AG04449 (cell line): ENCODE data around the gene CHST14.

ENCODE experiments used
- CTCF ChIA-PET: fragments of 350-600 bp; formaldehyde crosslinking; extraction: SDS; loops from one replicate; lab custom pipeline; 2021; ENCODE audit warnings: antibody characterized with exemption; lab: Yijun Ruan, JAX
- POLR2A ChIA-PET: fragments of 400-600, 350-600 bp; formaldehyde crosslinking; extraction: SDS; loops from one replicate; lab custom pipeline; 2020; ENCODE audit warnings: antibody characterized with exemption, inconsistent platforms; lab: Yijun Ruan, JAX
- DNase-seq: peaks from one replicate; pipeline ENCODE4 v3.0.0-alpha.2; 2010; ENCODE audit warnings: low read depth, low spot score
- H3K4me3 ChIP-seq: 2 replicates; pipeline ENCODE4 v1.5.1; 2011; ENCODE audit warnings: low read depth, mild to moderate bottlenecking, control low read depth, low read length
- TF ChIP-seq, protein P1 (sequence below): IDR thresholded peaks from one replicate; pipeline ENCODE4 v1.5.1; 2011; ENCODE audit warnings: mild to moderate bottlenecking, moderate library complexity, low read length, control low read depth, inconsistent platforms; ENCODE audit not compliant: insufficient read depth; ENCODE audit errors: missing control alignments

CHST14 gene

DNA sequence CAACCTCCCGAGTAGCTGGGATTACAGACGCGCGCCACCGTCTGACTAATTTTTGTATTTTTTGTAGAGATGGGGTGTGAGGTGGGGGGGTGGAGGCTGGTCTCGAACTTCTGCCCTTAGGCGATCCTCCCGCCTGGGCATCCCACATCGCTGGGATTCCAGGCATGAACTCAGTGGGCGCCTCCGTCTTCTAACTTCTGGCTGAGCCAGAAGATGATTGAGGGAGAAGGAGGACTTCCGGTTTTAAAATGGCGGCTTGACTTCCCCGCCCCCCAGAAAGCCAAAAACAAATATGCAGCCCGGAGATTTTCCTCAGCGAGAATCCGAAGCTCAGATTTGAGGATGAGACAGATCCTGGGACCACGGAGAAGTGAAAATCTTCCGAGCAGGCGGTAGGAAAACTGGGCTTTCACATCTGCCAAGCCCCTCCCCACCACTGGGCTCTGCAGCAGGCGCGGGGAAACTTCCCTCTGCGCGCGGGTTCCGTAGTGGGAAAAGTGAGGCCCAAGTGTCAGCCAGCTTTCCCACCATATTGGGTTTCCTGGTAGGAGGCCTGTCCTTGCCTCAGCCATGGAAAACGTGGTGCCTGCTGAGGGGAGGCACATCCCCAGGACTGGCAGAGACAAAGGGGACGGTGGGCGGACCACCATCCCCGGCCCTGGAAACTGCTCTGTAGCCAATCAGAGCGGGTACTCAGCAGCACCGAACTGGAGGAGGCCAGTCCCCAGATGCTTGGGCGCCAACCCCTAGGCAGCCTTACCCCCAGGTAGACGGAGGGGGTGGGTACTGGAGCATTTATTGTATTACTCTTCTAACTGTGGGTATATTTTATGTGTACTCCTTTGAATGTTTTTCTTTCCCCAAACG lies 17.3 kb downstream of the CHST14 start:
- CTCF ChIA-PET: interaction anchor here (1.1 kb wide), 1 partner anchor 19 kb away, joined by 4 read pairs; no protein-coding TSS in a partner anchor
- TF ChIP-seq, protein P1, sequence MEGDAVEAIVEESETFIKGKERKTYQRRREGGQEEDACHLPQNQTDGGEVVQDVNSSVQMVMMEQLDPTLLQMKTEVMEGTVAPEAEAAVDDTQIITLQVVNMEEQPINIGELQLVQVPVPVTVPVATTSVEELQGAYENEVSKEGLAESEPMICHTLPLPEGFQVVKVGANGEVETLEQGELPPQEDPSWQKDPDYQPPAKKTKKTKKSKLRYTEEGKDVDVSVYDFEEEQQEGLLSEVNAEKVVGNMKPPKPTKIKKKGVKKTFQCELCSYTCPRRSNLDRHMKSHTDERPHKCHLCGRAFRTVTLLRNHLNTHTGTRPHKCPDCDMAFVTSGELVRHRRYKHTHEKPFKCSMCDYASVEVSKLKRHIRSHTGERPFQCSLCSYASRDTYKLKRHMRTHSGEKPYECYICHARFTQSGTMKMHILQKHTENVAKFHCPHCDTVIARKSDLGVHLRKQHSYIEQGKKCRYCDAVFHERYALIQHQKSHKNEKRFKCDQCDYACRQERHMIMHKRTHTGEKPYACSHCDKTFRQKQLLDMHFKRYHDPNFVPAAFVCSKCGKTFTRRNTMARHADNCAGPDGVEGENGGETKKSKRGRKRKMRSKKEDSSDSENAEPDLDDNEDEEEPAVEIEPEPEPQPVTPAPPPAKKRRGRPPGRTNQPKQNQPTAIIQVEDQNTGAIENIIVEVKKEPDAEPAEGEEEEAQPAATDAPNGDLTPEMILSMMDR: no peak
- no peak for DNase-seq
- POLR2A ChIA-PET: no interaction called here
- no peak overlapping the region for H3K4me3 ChIP-seq

DNA sequence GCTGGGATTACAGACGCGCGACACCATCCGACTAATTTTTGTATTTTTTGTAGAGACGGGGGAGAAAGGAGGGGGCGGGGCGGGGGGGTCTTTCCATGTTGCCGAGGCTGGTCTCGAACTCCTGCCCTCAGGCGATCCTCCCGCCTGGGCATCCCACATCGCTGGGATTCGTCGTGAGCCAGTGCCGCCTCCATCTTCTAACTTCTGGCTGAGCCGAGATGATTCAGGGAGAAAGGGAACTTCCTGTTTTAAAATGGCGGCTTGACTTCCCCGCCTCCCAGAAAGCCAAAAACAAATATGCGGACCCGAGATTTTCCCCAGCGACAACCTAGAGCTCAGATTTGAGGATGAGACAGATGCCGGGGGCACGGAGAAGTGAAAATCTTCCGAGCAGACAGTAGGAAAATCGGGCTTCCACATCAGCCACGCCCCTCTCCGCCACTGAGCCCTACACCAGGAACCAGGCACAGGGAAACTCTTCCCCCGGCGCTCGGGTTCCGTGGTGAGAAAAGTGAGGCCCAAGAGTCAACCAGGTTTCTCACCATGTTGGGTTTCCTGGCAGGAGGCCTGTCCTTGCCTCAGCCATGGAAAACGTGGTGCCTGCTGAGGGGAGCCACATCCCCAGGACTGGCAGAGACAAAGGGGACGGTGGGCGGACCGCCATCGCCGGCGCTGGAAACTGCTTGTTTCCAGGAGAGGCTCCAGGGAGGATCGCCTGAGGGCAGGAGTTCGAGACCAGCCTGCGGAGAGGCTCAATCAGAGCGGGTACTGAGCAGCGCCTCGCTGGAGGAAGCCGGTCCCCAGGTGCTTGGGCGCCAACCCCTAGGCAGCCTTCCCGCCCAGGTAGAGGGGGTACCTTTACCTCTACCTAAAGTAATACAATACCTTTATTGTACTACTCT lies 18.7 kb downstream of the CHST14 start:
- POLR2A ChIA-PET: no interaction called here
- DNase-seq: no peak
- TF ChIP-seq, protein P1: no peak
- CTCF ChIA-PET: no interaction called here
- H3K4me3 ChIP-seq: no peak overlapping the region

GRCh38 chr15:40493089-40493840 lies 22.5 kb downstream of the CHST14 start:
- DNase-seq: no peak
- TF ChIP-seq, protein P1: no peak
- ChIA-PET POLR2A (no interaction called here), CTCF (no interaction called here)
- no peak overlapping the region for H3K4me3 ChIP-seq

- ChIA-PET CTCF (interaction anchor here (0.9 to 3.1 kb wide), 2 partner anchors 11 kb away, joined by 3 to 14 read pairs; no protein-coding TSS in a partner anchor), POLR2A (no interaction called here)
- no peak overlapping the region for H3K4me3 ChIP-seq
- TF ChIP-seq, protein P1: no peak
- DNase-seq: no peak
Observed at GRCh38 chr15:40495516-40495915, 24.7 kb downstream of the CHST14 start.

DNA sequence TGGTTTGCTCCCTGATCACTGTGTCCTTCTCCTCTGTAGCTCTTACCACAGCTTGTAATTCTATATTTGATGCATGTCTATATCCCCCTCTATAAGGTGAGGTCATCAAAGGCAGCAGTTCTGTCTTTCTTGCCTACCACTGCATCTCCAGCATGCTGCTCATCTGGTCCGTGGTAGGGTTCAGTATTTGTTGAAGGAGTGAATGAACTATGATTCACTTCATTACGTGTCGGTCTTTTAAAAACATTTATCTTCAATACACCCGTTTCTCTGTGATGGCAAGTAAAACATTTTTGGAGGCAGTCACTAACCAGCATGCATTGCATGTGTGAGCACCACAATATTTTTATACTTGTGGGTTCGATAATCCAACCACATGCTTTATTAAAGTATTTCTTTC lies 27.6 kb downstream of the CHST14 start:
- no peak overlapping the region for H3K4me3 ChIP-seq
- TF ChIP-seq, protein P1: no peak
- ChIA-PET CTCF (interaction anchor here (1.1 to 3.1 kb wide), 2 partner anchors 8 to 20 kb away, joined by 3 to 14 read pairs; no protein-coding TSS in a partner anchor), POLR2A (no interaction called here)
- DNase-seq: peak; percentile 29
